Activated CD4-positive, alpha-beta memory T cell treated with anti-CD3 and anti-CD28 coated beads, Interleukin-2, amount 10 ng/mL, durations not matched to agents 7 days and 5 days (primary cell): ENCODE results near the gene FN1. TPM values are rescaled to one million over a fixed set of nuclear protein-coding genes. Genes with fewer than 3 reads are reported as not detected.
"Not testable (repeated sequence)": the region's sequence is repeated elsewhere in the genome, so short reads cannot be mapped to it uniquely, and the experiment has no call there.

Experiments used
- CTCF ChIA-PET: fragments of 350-600 bp; sonication (Branson Sonifier 250); formaldehyde crosslinking; loops from one replicate; lab custom pipeline; 2021; ENCODE audit warnings: antibody characterized with exemption, inconsistent platforms; lab: Charles Lee
- POLR2A ChIA-PET: fragments of 350-600 bp; sonication (Branson Sonifier 250); formaldehyde crosslinking; loops from one replicate; lab custom pipeline; 2021; ENCODE audit warnings: antibody characterized with exemption; lab: Charles Lee
- DNase-seq: peaks from one replicate; pipeline ENCODE4 v3.0.0-alpha.2; 2020
- H3K27ac Mint-ChIP-seq: one replicate; pipeline ENCODE4 v1.8.0; 2021; ENCODE audit warnings: mild to moderate bottlenecking, mixed read lengths
- H3K27me3 Mint-ChIP-seq: one replicate; pipeline ENCODE4 v1.8.0; 2021; ENCODE audit warnings: mixed read lengths
- H3K36me3 Mint-ChIP-seq: one replicate; pipeline ENCODE4 v1.8.0; 2021; ENCODE audit warnings: low read depth, mixed read lengths
- H3K4me1 Mint-ChIP-seq: one replicate; pipeline ENCODE4 v1.8.0; 2021; ENCODE audit warnings: mixed read lengths
- H3K4me3 Mint-ChIP-seq: one replicate; pipeline ENCODE4 v1.8.0; 2021; ENCODE audit warnings: mild to moderate bottlenecking, mixed read lengths
- H3K9me3 Mint-ChIP-seq: one replicate; pipeline ENCODE4 v1.8.0; 2021; ENCODE audit warnings: mixed read lengths
- total RNA-seq, 2 experiments: library from RNA; stranded (reverse); gene quantifications; one replicate each; pipeline ENCODE4 v1.2.3, GENCODE V29; 2021

Gene FN1
- total RNA-seq, 2 experiments from 2014 or later = 1.8 to 2.2 TPM

DNA sequence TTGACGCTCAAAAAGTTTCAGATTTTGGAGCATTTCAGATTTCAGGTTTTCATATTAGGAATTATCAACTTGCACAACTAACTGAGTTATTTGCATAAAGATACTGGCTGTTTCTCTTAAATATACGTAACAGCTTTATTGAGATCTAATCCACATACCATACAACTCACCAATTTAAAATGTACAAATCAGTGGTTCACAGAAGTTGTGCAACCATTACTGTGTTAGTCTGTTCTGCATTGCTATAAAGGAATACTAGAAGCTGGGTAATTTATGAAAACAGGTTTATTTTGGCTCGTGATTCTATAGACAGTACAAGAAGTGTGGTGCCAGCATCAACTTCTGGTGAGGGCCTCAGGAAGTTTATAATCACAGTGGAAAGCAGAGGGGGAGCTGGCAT is 115.8 kb downstream of the FN1 start:
- Mint-ChIP-seq H3K4me1 (peaks cover 45% of the 10 kb centered on the region), H3K4me3 (no peak overlapping the region), H3K9me3 (no peaks in the 10 kb centered on the region), H3K27ac (peak overlapping the region; percentile 38), H3K27me3 (no peaks in the 10 kb centered on the region), H3K36me3 (peaks cover 72% of the 10 kb centered on the region)
- POLR2A ChIA-PET = interaction anchor here (2.3 kb wide), 1 partner anchor 8 kb away, joined by 12 read pairs; the partner anchor contains the start of gene ATIC
- CTCF ChIA-PET = interaction anchor here (0.6 to 0.7 kb wide), 2 partner anchors 9 to 47 kb away, joined by 3 read pairs; no protein-coding TSS in a partner anchor
- no peak for DNase-seq

DNA sequence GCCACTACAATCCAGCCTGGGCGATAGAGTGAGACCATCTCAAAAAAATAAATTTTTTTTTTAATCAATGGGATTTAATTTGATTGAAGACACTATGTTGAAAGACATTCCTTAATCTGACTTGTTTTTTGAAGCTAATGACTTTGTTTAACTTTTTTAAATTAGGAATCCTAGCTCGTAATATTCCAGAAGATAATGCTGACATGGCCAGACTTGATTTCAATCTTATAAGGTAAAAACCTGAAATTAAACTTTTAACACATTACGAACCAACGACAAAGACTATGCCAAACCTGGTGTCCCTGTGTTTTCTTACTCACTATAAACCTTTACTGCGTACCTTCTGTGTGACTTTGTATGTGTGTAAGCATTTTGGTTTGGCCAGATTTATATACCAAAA is 116.4 kb downstream of the FN1 start:
- CTCF ChIA-PET = interaction anchor here (0.7 kb wide), 1 partner anchor 47 kb away, joined by 3 read pairs; no protein-coding TSS in a partner anchor
- no peak overlapping the region for H3K4me3 Mint-ChIP-seq
- no peaks in the 10 kb centered on the region for H3K27me3 Mint-ChIP-seq
- no peak overlapping the region for H3K27ac Mint-ChIP-seq
- H3K36me3 Mint-ChIP-seq = peaks cover 74% of the 10 kb centered on the region
- peaks cover 48% of the 10 kb centered on the region for H3K4me1 Mint-ChIP-seq
- no peak for DNase-seq
- POLR2A ChIA-PET = interaction anchor here (2.3 kb wide), 1 partner anchor 8 kb away, joined by 12 read pairs; the partner anchor contains the start of gene ATIC
- no peaks in the 10 kb centered on the region for H3K9me3 Mint-ChIP-seq

DNA sequence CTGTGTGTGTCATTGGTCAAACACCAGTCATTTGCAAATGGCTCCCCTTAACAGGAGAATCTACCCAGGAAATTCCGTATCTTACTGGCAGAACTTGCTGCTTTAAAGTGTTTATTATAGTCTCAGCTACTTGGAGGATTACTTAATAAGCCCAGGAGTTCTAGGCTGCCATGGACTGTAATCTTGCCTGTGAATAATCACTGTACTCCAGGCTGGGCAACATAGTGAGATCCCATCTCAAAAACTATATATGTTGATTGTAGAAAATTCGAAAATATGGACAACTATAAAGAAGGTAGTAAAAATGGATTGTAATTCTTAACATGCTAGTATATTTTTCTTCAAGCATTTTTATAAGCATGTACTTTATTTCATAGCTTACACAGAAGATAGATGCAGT is 119.5 kb downstream of the FN1 start:
- Mint-ChIP-seq H3K27me3 (no peaks in the 10 kb centered on the region), H3K4me3 (no peak overlapping the region), H3K27ac (no peak overlapping the region), H3K4me1 (peaks cover 62% of the 10 kb centered on the region), H3K9me3 (no peaks in the 10 kb centered on the region), H3K36me3 (peaks cover 64% of the 10 kb centered on the region)
- ChIA-PET CTCF (no interaction called here), POLR2A (no interaction called here)
- DNase-seq = no peak

GRCh38 chr2:215315301-215315700 is 120.6 kb downstream of the FN1 start:
- CTCF ChIA-PET = no interaction called here
- no peaks in the 10 kb centered on the region for H3K9me3 Mint-ChIP-seq
- peaks cover 54% of the 10 kb centered on the region for H3K4me1 Mint-ChIP-seq
- no peak overlapping the region for H3K4me3 Mint-ChIP-seq
- POLR2A ChIA-PET = no interaction called here
- H3K36me3 Mint-ChIP-seq = peaks cover 55% of the 10 kb centered on the region
- no peaks in the 10 kb centered on the region for H3K27me3 Mint-ChIP-seq
- no peak for DNase-seq
- peak overlapping the region; percentile 44 for H3K27ac Mint-ChIP-seq

GRCh38 chr2:215314896-215315295 is 121.0 kb downstream of the FN1 start:
- no peak for DNase-seq
- Mint-ChIP-seq H3K27me3 (no peaks in the 10 kb centered on the region), H3K27ac (peak overlapping the region; percentile 44), H3K4me3 (no peak overlapping the region), H3K36me3 (peaks cover 51% of the 10 kb centered on the region), H3K9me3 (no peaks in the 10 kb centered on the region), H3K4me1 (peaks cover 51% of the 10 kb centered on the region)
- ChIA-PET POLR2A (no interaction called here), CTCF (no interaction called here)

DNA sequence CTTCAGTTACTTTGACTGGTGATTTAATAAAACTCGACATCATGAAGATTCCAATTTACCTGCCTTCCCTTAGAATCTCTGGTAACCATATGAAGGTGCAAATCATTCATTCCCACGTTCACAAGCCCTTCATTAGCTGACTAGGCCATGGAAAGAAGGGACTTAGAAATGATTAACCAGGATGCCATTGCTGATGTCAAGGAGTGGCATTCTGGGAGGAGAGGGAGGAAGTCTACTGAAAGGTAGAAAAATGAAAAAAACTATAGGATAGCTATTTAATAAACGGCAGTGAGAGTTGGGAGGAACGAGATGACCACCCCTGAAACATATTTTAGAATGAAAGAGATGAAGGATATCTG is 122.6 kb downstream of the FN1 start:
- Mint-ChIP-seq H3K36me3 (peaks cover 41% of the 10 kb centered on the region), H3K4me3 (peak overlapping the region; percentile 97), H3K27ac (peak overlapping the region; percentile 96), H3K4me1 (peaks cover 46% of the 10 kb centered on the region), H3K9me3 (no peaks in the 10 kb centered on the region), H3K27me3 (no peaks in the 10 kb centered on the region)
- ChIA-PET CTCF (no interaction called here), POLR2A (interaction anchor here (1.3 to 2.5 kb wide), 4 partner anchors 21 to 504 kb away, joined by 4 to 35 read pairs (median 8); partner anchors contain the start of gene BARD1)
- DNase-seq = no peak

- ChIA-PET POLR2A (interaction anchor here (0.6 to 2.5 kb wide), 16 partner anchors 9 to 798 kb away, joined by 3 to 35 read pairs (median 4); partner anchors contain the start of genes BARD1, PECR, TMEM169 and XRCC5), CTCF (interaction anchor here (0.6 to 1.6 kb wide), 5 partner anchors 18 to 619 kb away, joined by 3 to 9 read pairs (median 3); no protein-coding TSS in a partner anchor)
- H3K4me1 Mint-ChIP-seq = peaks cover 39% of the 10 kb centered on the region
- peak within 1 kb of the TSS; percentile 96 for H3K27ac Mint-ChIP-seq
- H3K36me3 Mint-ChIP-seq = peaks cover 31% of the 10 kb centered on the region
- H3K27me3 Mint-ChIP-seq = no peaks in the 10 kb centered on the region
- H3K4me3 Mint-ChIP-seq = peak within 1 kb of the TSS; percentile 97
- no peaks in the 10 kb centered on the region for H3K9me3 Mint-ChIP-seq
- peak; percentile 94 for DNase-seq
Observed at GRCh38 chr2:215311625-215312396, 124.1 kb downstream of the FN1 start, which contains the start of gene ATIC. Gene ATIC (plus strand): TSS chr2:215312059. CDS start chr2:215312143, 84 bp downstream.

DNA sequence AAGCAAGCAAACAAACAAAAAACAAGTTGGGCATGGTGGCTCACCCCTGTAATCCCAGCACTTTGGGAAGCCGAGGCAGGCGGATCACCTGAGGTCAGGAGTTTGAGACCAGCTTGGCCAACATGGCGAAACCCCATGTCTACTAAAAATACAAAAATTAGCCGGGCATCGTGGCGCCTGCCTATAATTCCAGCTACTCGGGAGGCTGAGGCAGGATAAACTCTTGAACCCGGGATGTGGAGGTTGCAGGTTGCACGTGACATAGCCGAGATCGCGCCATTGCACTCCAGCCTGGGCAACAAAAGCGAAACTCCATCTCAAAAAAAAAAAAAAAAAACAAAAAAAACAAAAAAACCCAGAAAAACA is 124.6 kb downstream of the FN1 start:
- H3K36me3 Mint-ChIP-seq = peaks cover 29% of the 10 kb centered on the region
- peak; percentile 49 for DNase-seq
- ChIA-PET CTCF (interaction anchor here (0.6 to 1.6 kb wide), 5 partner anchors 17 to 619 kb away, joined by 3 to 9 read pairs (median 3); no protein-coding TSS in a partner anchor), POLR2A (interaction anchor here (0.6 to 2.5 kb wide), 10 partner anchors 9 to 798 kb away, joined by 3 to 35 read pairs (median 4); partner anchors contain the start of genes BARD1 and XRCC5)
- H3K27ac Mint-ChIP-seq = peak overlapping the region; percentile 73
- H3K4me1 Mint-ChIP-seq = peaks cover 37% of the 10 kb centered on the region
- not testable (repeated sequence) for H3K27me3 Mint-ChIP-seq, H3K9me3 Mint-ChIP-seq
- H3K4me3 Mint-ChIP-seq = peak overlapping the region; percentile 79

Other genes starting within 250 kb of the FN1 start
- 100 to 1,000 TPM; 129 to 140 TPM for gene ATIC, start 124.0 kb downstream of the FN1 start, total RNA-seq